KMS-11 (cell line): ENCODE results near the gene PCDHB11.
"Not testable (repeated sequence)": the region's sequence is repeated elsewhere in the genome, so short reads cannot be mapped to it uniquely, and the experiment has no call there.

Source experiments
- H2AFZ ChIP-seq: fragments of 200-600 bp; sonication (generic); 2 replicates; pipeline ENCODE4 v1.6.1; 2016; ENCODE audit warnings: antibody characterized with exemption, mixed run types, low read depth
- H3K27ac ChIP-seq: fragments of 200-600 bp; sonication (generic); 2 replicates; pipeline ENCODE4 v1.6.1; 2016; ENCODE audit warnings: mild to moderate bottlenecking, mixed run types
- H3K27me3 ChIP-seq: fragments of 200-600 bp; sonication (generic); 2 replicates; pipeline ENCODE4 v1.6.1; 2017; ENCODE audit warnings: mild to moderate bottlenecking, low read depth, mixed run types, moderate library complexity; ENCODE audit not compliant: insufficient read depth
- H3K36me3 ChIP-seq: fragments of 200-600 bp; sonication (generic); 2 replicates; pipeline ENCODE4 v1.6.1; 2017; ENCODE audit warnings: mild to moderate bottlenecking, mixed run types; ENCODE audit not compliant: insufficient read depth
- H3K4me1 ChIP-seq: fragments of 200-600 bp; sonication (generic); 2 replicates; pipeline ENCODE4 v1.6.1; 2016; ENCODE audit warnings: mild to moderate bottlenecking, low read depth, mixed run types; ENCODE audit not compliant: poor library complexity, severe bottlenecking
- H3K4me2 ChIP-seq: fragments of 200-600 bp; sonication (generic); 2 replicates; pipeline ENCODE4 v1.7.0; 2016; ENCODE audit warnings: mild to moderate bottlenecking, mixed run types
- H3K4me3 ChIP-seq: fragments of 200-600 bp; sonication (generic); IDR thresholded peaks from 2 replicates; pipeline ENCODE4 v1.6.1; 2017; ENCODE audit warnings: low read depth, low read length, mixed read lengths; ENCODE audit not compliant: insufficient read depth
- H3K79me2 ChIP-seq: fragments of 200-600 bp; sonication (generic); 2 replicates; pipeline ENCODE4 v1.6.1; 2016; ENCODE audit warnings: low read depth, mixed run types; ENCODE audit not compliant: insufficient read depth
- H3K9ac ChIP-seq: fragments of 200-600 bp; sonication (generic); 2 replicates; pipeline ENCODE4 v1.6.1; 2016; ENCODE audit warnings: mild to moderate bottlenecking, mixed run types
- H4K20me1 ChIP-seq: fragments of 200-600 bp; sonication (generic); 2 replicates; pipeline ENCODE4 v1.6.1; 2016; ENCODE audit warnings: mild to moderate bottlenecking, mixed run types; ENCODE audit not compliant: insufficient read depth
- CTCF ChIP-seq: fragments of 200-600 bp; sonication (generic); conservative IDR thresholded peaks from 2 replicates; pipeline ENCODE4 v1.6.1; 2017; ENCODE audit warnings: low read depth, mild to moderate bottlenecking, antibody characterized with exemption, low read length, moderate library complexity, mixed read lengths

PCDHB11 gene

GRCh38 chr5:141236516-141237313 is 37.3 kb downstream of the PCDHB11 start:
- H3K27ac ChIP-seq = no peak overlapping the region
- no peak overlapping the region for H2AFZ ChIP-seq
- no peaks in the 10 kb centered on the region for H3K36me3 ChIP-seq
- H4K20me1 ChIP-seq = no peaks in the 10 kb centered on the region
- no peaks in the 10 kb centered on the region for H3K4me1 ChIP-seq
- no peaks in the 10 kb centered on the region for H3K79me2 ChIP-seq
- no peak overlapping the region for H3K9ac ChIP-seq
- no peak for TF ChIP-seq CTCF
- H3K4me3 ChIP-seq = no peak overlapping the region
- H3K4me2 ChIP-seq = no peak overlapping the region
- no peaks in the 10 kb centered on the region for H3K27me3 ChIP-seq

GRCh38 chr5:141241496-141241895 is 42.1 kb downstream of the PCDHB11 start:
- Histone ChIP-seq H3K4me2 (no peak overlapping the region), H3K9ac (no peak overlapping the region), H3K4me3 (no peak overlapping the region), H3K79me2 (no peaks in the 10 kb centered on the region), H3K36me3 (no peaks in the 10 kb centered on the region), H3K4me1 (no peaks in the 10 kb centered on the region), H3K27me3 (no peaks in the 10 kb centered on the region), H2AFZ (no peak overlapping the region), H3K27ac (no peak overlapping the region), H4K20me1 (no peaks in the 10 kb centered on the region)
- no peak for TF ChIP-seq CTCF

GRCh38 chr5:141245250-141245717 is 45.9 kb downstream of the PCDHB11 start, which contains the start of gene PCDHB15:
Gene PCDHB15, plus strand, starts transcription at chr5:141245395. Its CDS starts 184 bp downstream, at chr5:141245579.
- Histone ChIP-seq H3K27me3 (no peaks in the 10 kb centered on the region), H3K79me2 (no peaks in the 10 kb centered on the region), H3K36me3 (no peaks in the 10 kb centered on the region), H3K9ac (no peak within 1 kb of the TSS), H3K4me3 (no peak within 1 kb of the TSS), H3K4me2 (no peak within 1 kb of the TSS), H3K27ac (no peak within 1 kb of the TSS), H2AFZ (no peak within 1 kb of the TSS), H4K20me1 (no peaks in the 10 kb centered on the region), H3K4me1 (no peaks in the 10 kb centered on the region)
- TF ChIP-seq CTCF = no peak

GRCh38 chr5:141246971-141247370 is 47.5 kb downstream of the PCDHB11 start:
- not testable (repeated sequence) for H3K79me2 ChIP-seq, H2AFZ ChIP-seq, H3K27me3 ChIP-seq, H3K4me2 ChIP-seq, H4K20me1 ChIP-seq, H3K36me3 ChIP-seq, H3K4me1 ChIP-seq, H3K4me3 ChIP-seq, H3K27ac ChIP-seq, H3K9ac ChIP-seq

- not testable (repeated sequence) for H4K20me1 ChIP-seq, H3K4me1 ChIP-seq, H3K27me3 ChIP-seq, H3K4me2 ChIP-seq, H3K4me3 ChIP-seq, H3K27ac ChIP-seq, H3K9ac ChIP-seq, H3K79me2 ChIP-seq, H2AFZ ChIP-seq, H3K36me3 ChIP-seq
Observed at GRCh38 chr5:141247434-141247833, 48.0 kb downstream of the PCDHB11 start.
